ENCODE measurements around the gene SLIT1.

DNA sequence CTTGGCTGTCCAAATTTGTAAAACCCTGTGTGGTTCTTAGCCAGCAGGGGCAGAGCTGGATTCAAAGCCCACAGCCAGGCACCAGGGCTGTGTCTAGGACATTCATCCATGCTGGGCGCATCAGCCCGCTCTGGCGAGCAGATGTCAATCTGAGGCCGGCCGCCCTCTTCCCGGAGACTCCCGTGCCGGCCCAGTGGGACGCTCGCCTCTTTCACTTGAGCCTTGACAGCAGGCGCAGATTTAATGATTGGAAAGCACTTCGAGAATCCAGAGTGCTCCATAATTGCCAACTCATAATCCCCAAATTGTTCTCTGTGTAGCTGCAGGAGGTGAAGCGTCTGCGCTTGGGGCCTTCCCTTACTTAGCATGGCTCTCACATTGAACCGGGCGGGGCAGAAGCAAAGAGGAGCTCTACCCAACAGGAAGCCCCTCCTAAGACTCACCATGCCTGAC lies 36.7 kb downstream of the SLIT1 start:
- TF ChIP-seq, protein P1, sequence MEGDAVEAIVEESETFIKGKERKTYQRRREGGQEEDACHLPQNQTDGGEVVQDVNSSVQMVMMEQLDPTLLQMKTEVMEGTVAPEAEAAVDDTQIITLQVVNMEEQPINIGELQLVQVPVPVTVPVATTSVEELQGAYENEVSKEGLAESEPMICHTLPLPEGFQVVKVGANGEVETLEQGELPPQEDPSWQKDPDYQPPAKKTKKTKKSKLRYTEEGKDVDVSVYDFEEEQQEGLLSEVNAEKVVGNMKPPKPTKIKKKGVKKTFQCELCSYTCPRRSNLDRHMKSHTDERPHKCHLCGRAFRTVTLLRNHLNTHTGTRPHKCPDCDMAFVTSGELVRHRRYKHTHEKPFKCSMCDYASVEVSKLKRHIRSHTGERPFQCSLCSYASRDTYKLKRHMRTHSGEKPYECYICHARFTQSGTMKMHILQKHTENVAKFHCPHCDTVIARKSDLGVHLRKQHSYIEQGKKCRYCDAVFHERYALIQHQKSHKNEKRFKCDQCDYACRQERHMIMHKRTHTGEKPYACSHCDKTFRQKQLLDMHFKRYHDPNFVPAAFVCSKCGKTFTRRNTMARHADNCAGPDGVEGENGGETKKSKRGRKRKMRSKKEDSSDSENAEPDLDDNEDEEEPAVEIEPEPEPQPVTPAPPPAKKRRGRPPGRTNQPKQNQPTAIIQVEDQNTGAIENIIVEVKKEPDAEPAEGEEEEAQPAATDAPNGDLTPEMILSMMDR (IDR thresholded peaks at IDR 0.05): no peak
- no peak for TF ChIP-seq POLR2AphosphoS5 (IDR thresholded peaks at IDR 0.05; ENCODE audit: insufficient read depth in 1 of 2, low read depth in 1 of 2)
